HepG2 (cell line): ENCODE results near the gene DALRD3. TPM values are rescaled to one million over a fixed set of nuclear protein-coding genes. Genes with fewer than 3 reads are reported as not detected.
A peak's percentile ranks its signal among the peaks of the same experiment; 100 is the strongest.

ENCODE experiments used
- BORCS8-MEF2B ChIP-seq: sonication (generic); formaldehyde crosslinking; IDR thresholded peaks from 2 replicates; pipeline ENCODE4 v1.8.0; 2022; ENCODE audit warnings: mild to moderate bottlenecking, missing genetic modification reagents
- GTF3A ChIP-seq: sonication (generic); formaldehyde crosslinking; conservative IDR thresholded peaks from 2 replicates; pipeline ENCODE4 v1.4.0; 2020; ENCODE audit warnings: mild to moderate bottlenecking, missing genetic modification reagents
- HDAC2 ChIP-seq: sonication (generic); formaldehyde crosslinking; IDR thresholded peaks from 2 replicates; pipeline ENCODE4 v1.4.0; 2020; ENCODE audit warnings: missing genetic modification reagents
- NFE2 ChIP-seq: sonication (generic); formaldehyde crosslinking; IDR thresholded peaks from 2 replicates; pipeline ENCODE4 v1.4.0; 2020; ENCODE audit warnings: missing genetic modification reagents
- NONO ChIP-seq, 2 experiments: fragments of 450-650 bp in 1 of 2; sonication (generic) in 1 of 2; formaldehyde crosslinking in 1 of 2; IDR thresholded peaks in 1 of 2; conservative IDR thresholded peaks in 1 of 2; 2 replicates each; pipeline versions ENCODE4 v1.6.1 to v1.8.0; 2017 to 2022; ENCODE audit warnings: mild to moderate bottlenecking in 1 of 2, missing genetic modification reagents in 1 of 2, moderate library complexity in 1 of 2
- RARG ChIP-seq: sonication (generic); formaldehyde crosslinking; IDR thresholded peaks from 2 replicates; pipeline ENCODE4 v1.4.0; 2020; ENCODE audit warnings: low read depth, mild to moderate bottlenecking, missing genetic modification reagents
- RBM39 ChIP-seq: fragments of 200-400 bp; formaldehyde crosslinking; IDR thresholded peaks from one replicate; pipeline ENCODE4 v1.6.1; 2018; ENCODE audit warnings: antibody characterized with exemption, mild to moderate bottlenecking, low read depth, low read length; ENCODE audit not compliant: poor library complexity, severe bottlenecking
- SP2 ChIP-seq: sonication (generic); formaldehyde crosslinking; IDR thresholded peaks from 2 replicates; pipeline ENCODE4 v1.5.1; 2020; ENCODE audit warnings: mild to moderate bottlenecking, missing genetic modification reagents
- TOPORS ChIP-seq: sonication (generic); formaldehyde crosslinking; IDR thresholded peaks from 2 replicates; pipeline ENCODE4 v1.8.0; 2023; ENCODE audit warnings: mild to moderate bottlenecking, missing genetic modification reagents
- ZNF160 ChIP-seq: sonication (generic); formaldehyde crosslinking; IDR thresholded peaks from 2 replicates; pipeline ENCODE4 v1.8.0; 2022; ENCODE audit warnings: mild to moderate bottlenecking, inconsistent platforms, missing genetic modification reagents
- ZNF225 ChIP-seq: sonication (generic); formaldehyde crosslinking; IDR thresholded peaks from 2 replicates; pipeline ENCODE4 v1.4.0; 2020; ENCODE audit warnings: mild to moderate bottlenecking, missing genetic modification reagents
- ZNF616 ChIP-seq: sonication (generic); formaldehyde crosslinking; IDR thresholded peaks from 2 replicates; pipeline ENCODE4 v1.5.0; 2020; ENCODE audit warnings: low read depth, mild to moderate bottlenecking, missing genetic modification reagents
- polyA plus RNA-seq, 8 experiments: library from polyadenylated mRNA; depleted of rRNA in 3 of 8; stranded (reverse) in 7 of 8; unstranded in 1 of 8; fragments of >200 nt; fragmentation: Illumina TruSeq in 4 of 8; extraction: Trizol in 4 of 8; gene quantifications; 2 replicates each; pipeline versions ENCODE4 v1.2.1 to v1.2.3, GENCODE V29; 2011 to 2016; ENCODE audit warnings: low read depth in 4 of 8, missing spikeins in 1 of 8, mixed read lengths in 1 of 8; ENCODE audit not compliant: insufficient read depth in 1 of 8
- total RNA-seq, 5 experiments: library from RNA; depleted of rRNA; stranded (reverse); fragments of >200 nt; fragmentation: Illumina TruSeq; extraction: Trizol; gene quantifications; 2 replicates each; pipeline ENCODE4 v1.2.3, GENCODE V29; 2016; ENCODE audit warnings: low read depth in 1 of 5
- TF ChIP-seq, protein P1 (sequence below): sonication (generic); formaldehyde crosslinking; IDR thresholded peaks from 2 replicates; pipeline ENCODE4 v1.5.0; 2020; ENCODE audit warnings: mild to moderate bottlenecking, missing genetic modification reagents
- TF ChIP-seq, protein P2 (sequence below): sonication (generic); formaldehyde crosslinking; IDR thresholded peaks from 2 replicates; pipeline ENCODE4 v1.8.0; 2022; ENCODE audit warnings: low read depth, missing genetic modification reagents
- TF ChIP-seq, protein P3 (sequence below): sonication (generic); formaldehyde crosslinking; IDR thresholded peaks from 2 replicates; pipeline ENCODE4 v1.5.1; 2020; ENCODE audit warnings: missing genetic modification reagents, mild to moderate bottlenecking, borderline replicate concordance
- TF ChIP-seq, protein P4 (sequence below): sonication (generic); formaldehyde crosslinking; IDR thresholded peaks from 2 replicates; pipeline ENCODE4 v1.5.1; 2020; ENCODE audit warnings: missing genetic modification reagents, mild to moderate bottlenecking, borderline replicate concordance
- TF ChIP-seq, protein P5 (sequence below), 2 experiments: IDR thresholded peaks; 2 replicates each; pipeline ENCODE4 v1.6.1; 2011 to 2012; ENCODE audit warnings: low read length in 2 of 2, borderline replicate concordance in 1 of 2, low read depth in 1 of 2, mild to moderate bottlenecking in 1 of 2, moderate library complexity in 1 of 2

The DALRD3 gene
- total and polyA plus RNA-seq, 2 of the 13 experiments (the other 11 are each of a cell fraction or from before 2014, with no cell fraction given): 19.9 to 36.5 TPM

DNA sequence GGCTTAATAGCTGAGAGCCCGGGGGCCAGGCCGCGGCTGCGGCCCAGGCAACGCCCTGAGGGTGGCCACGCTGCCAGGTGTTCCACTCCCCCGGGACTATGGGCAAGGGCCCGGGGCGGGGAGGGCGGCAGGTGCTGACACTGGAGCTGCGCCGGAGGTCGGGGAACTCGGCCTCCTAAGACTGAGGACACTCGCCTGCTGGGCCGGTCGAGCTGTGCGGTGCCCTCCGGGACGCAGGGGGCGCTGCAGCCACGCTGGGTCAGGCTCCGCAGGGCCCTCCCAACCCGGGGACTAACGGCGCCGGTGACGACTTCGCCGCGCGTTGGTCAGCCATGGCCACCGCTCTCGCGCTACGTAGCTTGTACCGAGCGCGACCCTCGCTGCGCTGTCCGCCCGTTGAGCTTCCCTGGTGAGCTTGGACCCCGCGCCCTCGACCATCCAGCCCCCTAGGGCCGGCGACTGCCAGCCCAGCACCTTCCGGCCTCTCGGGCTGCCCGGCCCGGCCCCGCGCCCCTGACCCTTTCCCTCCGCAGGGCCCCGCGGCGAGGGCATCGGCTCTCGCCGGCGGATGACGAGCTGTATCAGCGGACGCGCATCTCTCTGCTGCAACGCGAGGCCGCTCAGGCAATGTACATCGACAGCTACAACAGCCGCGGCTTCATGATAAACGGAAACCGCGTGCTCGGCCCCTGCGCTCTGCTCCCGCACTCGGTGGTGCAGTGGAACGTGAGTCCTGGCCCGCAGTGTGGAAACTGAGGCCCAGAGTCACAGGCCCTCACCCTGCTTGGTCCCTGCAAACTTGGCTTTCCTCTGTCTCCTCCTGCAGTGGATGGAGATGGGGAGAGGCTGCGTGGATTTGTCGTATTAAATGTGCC, 3.7 kb upstream of the DALRD3 start, which contains the start of gene NDUFAF3 (continued):
- TF ChIP-seq, protein P1, sequence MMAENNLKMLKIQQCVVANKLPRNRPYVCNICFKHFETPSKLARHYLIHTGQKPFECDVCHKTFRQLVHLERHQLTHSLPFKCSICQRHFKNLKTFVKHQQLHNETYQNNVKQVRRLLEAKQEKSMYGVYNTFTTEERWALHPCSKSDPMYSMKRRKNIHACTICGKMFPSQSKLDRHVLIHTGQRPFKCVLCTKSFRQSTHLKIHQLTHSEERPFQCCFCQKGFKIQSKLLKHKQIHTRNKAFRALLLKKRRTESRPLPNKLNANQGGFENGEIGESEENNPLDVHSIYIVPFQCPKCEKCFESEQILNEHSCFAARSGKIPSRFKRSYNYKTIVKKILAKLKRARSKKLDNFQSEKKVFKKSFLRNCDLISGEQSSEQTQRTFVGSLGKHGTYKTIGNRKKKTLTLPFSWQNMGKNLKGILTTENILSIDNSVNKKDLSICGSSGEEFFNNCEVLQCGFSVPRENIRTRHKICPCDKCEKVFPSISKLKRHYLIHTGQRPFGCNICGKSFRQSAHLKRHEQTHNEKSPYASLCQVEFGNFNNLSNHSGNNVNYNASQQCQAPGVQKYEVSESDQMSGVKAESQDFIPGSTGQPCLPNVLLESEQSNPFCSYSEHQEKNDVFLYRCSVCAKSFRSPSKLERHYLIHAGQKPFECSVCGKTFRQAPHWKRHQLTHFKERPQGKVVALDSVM (CRISPR knock-in tag): peak; percentile 77; the same call in 1 of the 2 replicates
- TF ChIP-seq RARG: 0 out of 2 replicates have a peak, but pooled peaks have one; percentile 5
- no peak for TF ChIP-seq GTF3A (CRISPR knock-in tag)
- peak; percentile 49 for TF ChIP-seq BORCS8-MEF2B (CRISPR knock-in tag)
- no peak for TF ChIP-seq NONO (IDR thresholded peaks at IDR 0.05)
- peak; percentile 65 for TF ChIP-seq NONO (CRISPR knock-in tag; conservative IDR thresholded peaks at IDR 0.05)
- 0 out of 2 replicates have a peak, but pooled peaks have one; percentile 52 for TF ChIP-seq ZNF160 (CRISPR knock-in tag)
- no peak for TF ChIP-seq ZNF616 (CRISPR knock-in tag)
- no peak for TF ChIP-seq TOPORS (CRISPR knock-in tag)
- TF ChIP-seq, protein P2, sequence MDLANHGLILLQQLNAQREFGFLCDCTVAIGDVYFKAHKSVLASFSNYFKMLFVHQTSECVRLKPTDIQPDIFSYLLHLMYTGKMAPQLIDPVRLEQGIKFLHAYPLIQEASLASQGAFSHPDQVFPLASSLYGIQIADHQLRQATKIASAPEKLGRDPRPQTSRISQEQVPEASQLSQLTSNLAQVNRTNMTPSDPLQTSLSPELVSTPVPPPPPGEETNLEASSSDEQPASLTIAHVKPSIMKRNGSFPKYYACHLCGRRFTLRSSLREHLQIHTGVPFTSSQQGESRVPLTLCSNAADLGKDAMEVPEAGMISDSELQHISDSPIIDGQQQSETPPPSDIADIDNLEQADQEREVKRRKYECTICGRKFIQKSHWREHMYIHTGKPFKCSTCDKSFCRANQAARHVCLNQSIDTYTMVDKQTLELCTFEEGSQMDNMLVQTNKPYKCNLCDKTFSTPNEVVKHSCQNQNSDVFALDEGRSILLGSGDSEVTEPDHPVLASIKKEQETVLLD (CRISPR knock-in tag): peak; percentile 93
- 0 out of 2 replicates have a peak, but pooled peaks have one; percentile 67 for TF ChIP-seq ZNF225 (CRISPR knock-in tag)
- no peak for TF ChIP-seq NFE2
- TF ChIP-seq SP2 (CRISPR knock-in tag): peak; percentile 40
- TF ChIP-seq RBM39: peak; percentile 75
- TF ChIP-seq, protein P3, sequence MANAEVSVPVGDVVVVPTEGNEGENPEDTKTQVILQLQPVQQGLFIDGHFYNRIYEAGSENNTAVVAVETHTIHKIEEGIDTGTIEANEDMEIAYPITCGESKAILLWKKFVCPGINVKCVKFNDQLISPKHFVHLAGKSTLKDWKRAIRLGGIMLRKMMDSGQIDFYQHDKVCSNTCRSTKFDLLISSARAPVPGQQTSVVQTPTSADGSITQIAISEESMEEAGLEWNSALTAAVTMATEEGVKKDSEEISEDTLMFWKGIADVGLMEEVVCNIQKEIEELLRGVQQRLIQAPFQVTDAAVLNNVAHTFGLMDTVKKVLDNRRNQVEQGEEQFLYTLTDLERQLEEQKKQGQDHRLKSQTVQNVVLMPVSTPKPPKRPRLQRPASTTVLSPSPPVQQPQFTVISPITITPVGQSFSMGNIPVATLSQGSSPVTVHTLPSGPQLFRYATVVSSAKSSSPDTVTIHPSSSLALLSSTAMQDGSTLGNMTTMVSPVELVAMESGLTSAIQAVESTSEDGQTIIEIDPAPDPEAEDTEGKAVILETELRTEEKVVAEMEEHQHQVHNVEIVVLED (CRISPR knock-in tag): peak; percentile 94
- TF ChIP-seq, protein P4, sequence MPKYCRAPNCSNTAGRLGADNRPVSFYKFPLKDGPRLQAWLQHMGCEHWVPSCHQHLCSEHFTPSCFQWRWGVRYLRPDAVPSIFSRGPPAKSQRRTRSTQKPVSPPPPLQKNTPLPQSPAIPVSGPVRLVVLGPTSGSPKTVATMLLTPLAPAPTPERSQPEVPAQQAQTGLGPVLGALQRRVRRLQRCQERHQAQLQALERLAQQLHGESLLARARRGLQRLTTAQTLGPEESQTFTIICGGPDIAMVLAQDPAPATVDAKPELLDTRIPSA (CRISPR knock-in tag): no peak
- peak; percentile 62 for TF ChIP-seq HDAC2 (CRISPR knock-in tag)
- TF ChIP-seq, protein P5, sequence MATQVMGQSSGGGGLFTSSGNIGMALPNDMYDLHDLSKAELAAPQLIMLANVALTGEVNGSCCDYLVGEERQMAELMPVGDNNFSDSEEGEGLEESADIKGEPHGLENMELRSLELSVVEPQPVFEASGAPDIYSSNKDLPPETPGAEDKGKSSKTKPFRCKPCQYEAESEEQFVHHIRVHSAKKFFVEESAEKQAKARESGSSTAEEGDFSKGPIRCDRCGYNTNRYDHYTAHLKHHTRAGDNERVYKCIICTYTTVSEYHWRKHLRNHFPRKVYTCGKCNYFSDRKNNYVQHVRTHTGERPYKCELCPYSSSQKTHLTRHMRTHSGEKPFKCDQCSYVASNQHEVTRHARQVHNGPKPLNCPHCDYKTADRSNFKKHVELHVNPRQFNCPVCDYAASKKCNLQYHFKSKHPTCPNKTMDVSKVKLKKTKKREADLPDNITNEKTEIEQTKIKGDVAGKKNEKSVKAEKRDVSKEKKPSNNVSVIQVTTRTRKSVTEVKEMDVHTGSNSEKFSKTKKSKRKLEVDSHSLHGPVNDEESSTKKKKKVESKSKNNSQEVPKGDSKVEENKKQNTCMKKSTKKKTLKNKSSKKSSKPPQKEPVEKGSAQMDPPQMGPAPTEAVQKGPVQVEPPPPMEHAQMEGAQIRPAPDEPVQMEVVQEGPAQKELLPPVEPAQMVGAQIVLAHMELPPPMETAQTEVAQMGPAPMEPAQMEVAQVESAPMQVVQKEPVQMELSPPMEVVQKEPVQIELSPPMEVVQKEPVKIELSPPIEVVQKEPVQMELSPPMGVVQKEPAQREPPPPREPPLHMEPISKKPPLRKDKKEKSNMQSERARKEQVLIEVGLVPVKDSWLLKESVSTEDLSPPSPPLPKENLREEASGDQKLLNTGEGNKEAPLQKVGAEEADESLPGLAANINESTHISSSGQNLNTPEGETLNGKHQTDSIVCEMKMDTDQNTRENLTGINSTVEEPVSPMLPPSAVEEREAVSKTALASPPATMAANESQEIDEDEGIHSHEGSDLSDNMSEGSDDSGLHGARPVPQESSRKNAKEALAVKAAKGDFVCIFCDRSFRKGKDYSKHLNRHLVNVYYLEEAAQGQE (IDR thresholded peaks at IDR 0.05; ENCODE audit: borderline replicate concordance in 1 of 2, low read depth in 1 of 2, low read length in 2 of 2): peak in 1 of 2 experiments; percentile 59; a peak in 1 of 4 replicates
